Spleen (tissue), 11 donors: ENCODE measurements around the gene RCAN3. TPM values are rescaled to one million over a fixed set of nuclear protein-coding genes. Genes with fewer than 3 reads are reported as not detected.
A peak's percentile ranks its signal among the peaks of the same experiment; 100 is the strongest.

Experiments used
- DNase-seq: peaks from one replicate; pipeline ENCODE4 v3.0.0-alpha.2; 2020
- H3K27ac ChIP-seq, 8 donors: fragments of 200-600 bp; sonication (generic) in 7 of 8; 1 replicate in 4 of 8; 2 replicates in 4 of 8; pipeline versions ENCODE4 v1.5.0 to v1.8.0; 2016 to 2021; ENCODE audit warnings: inconsistent platforms in 4 of 8, mild to moderate bottlenecking in 4 of 8, moderate library complexity in 1 of 8
- H3K27me3 ChIP-seq, 7 donors: fragments of 200-600 bp; sonication (generic) in 6 of 7; replicated peaks in 1 of 7; 1 replicate in 4 of 7; 2 replicates in 3 of 7; pipeline versions ENCODE4 v1.5.0 to v1.8.0; 2016 to 2021; ENCODE audit warnings: inconsistent platforms in 3 of 7, mild to moderate bottlenecking in 1 of 7
- H3K36me3 ChIP-seq, 6 donors: fragments of 200-600 bp; sonication (generic) in 5 of 6; 1 replicate in 4 of 6; 2 replicates in 2 of 6; pipeline versions ENCODE4 v1.5.0 to v1.8.0; 2016 to 2021; ENCODE audit warnings: inconsistent platforms in 2 of 6
- H3K4me1 ChIP-seq, 6 donors: fragments of 200-600 bp; sonication (generic) in 5 of 6; 1 replicate in 3 of 6; 2 replicates in 3 of 6; pipeline versions ENCODE4 v1.5.0 to v1.8.0; 2016 to 2021; ENCODE audit warnings: inconsistent platforms in 3 of 6
- H3K4me3 ChIP-seq, 8 donors: fragments of 200-600 bp; sonication (generic) in 7 of 8; 1 replicate in 4 of 8; 2 replicates in 4 of 8; pipeline versions ENCODE4 v1.5.0 to v1.8.0; 2016 to 2021; ENCODE audit warnings: inconsistent platforms in 4 of 8, mild to moderate bottlenecking in 4 of 8, moderate library complexity in 2 of 8
- H3K9me3 ChIP-seq, 8 donors: fragments of 200-600 bp; sonication (generic) in 7 of 8; 1 replicate in 4 of 8; 2 replicates in 4 of 8; pipeline versions ENCODE4 v1.5.0 to v1.8.0; 2016 to 2021; ENCODE audit warnings: inconsistent platforms in 4 of 8
- CTCF ChIP-seq, 11 experiments: fragments of 200-600 bp in 7 of 11; fragments of 450-650 bp in 4 of 11; sonication (generic) in 4 of 11; IDR thresholded peaks in 8 of 11; conservative IDR thresholded peaks in 3 of 11; 1 replicate in 7 of 11; 2 replicates in 4 of 11; pipeline versions ENCODE4 v1.4.0 to v1.8.0; 2016 to 2021; ENCODE audit warnings: antibody characterized with exemption in 11 of 11, inconsistent platforms in 4 of 11, mild to moderate bottlenecking in 1 of 11
- POLR2A ChIP-seq, 3 donors: fragments of 450-650 bp; IDR thresholded peaks; one replicate each; pipeline ENCODE4 v1.5.1; 2017; ENCODE audit warnings: antibody characterized with exemption in 3 of 3, mild to moderate bottlenecking in 1 of 3
- POLR2AphosphoS5 ChIP-seq, 3 donors: sonication (generic); formaldehyde crosslinking; IDR thresholded peaks; one replicate each; pipeline ENCODE4 v1.5.1; 2017; ENCODE audit warnings: antibody characterized with exemption in 3 of 3
- WGBS, 5 donors: extraction: QIAGEN DNeasy Blood & Tissue Kit in 3 of 5; methylation state at CpG; one replicate each; pipeline versions ENCODE4 v1.1.5 to v1.1.7; 2013 to 2018; 5-methylcytosine and 5-hydroxymethylcytosine counted together
- intact Hi-C: fragments of 100-400 bp; cut with DNase I; formaldehyde crosslinking; loops from one replicate; pipeline ENCODE4 v1.15.0; 2023; ENCODE audit warnings: low total_unique reads
- polyA plus RNA-seq, 3 donors: library from polyadenylated mRNA; stranded (reverse); fragments of 200-250 nt; gene quantifications; one replicate each; pipeline ENCODE4 v1.2.1, GENCODE V29; 2013
- total RNA-seq, 7 donors: library from RNA; depleted of rRNA in 3 of 7; stranded (reverse); fragments of >200 nt in 3 of 7; fragmentation: NEBNext Ultra II Directional in 4 of 7; extraction: Animal tissue kit (Norgen Biotek cat#: 25700) in 4 of 7; gene quantifications; one replicate each; pipeline versions ENCODE4 v1.1.0 to v1.2.1, GENCODE V29; 2016 to 2021
- donor health status: healthy with polysubstance abuse.
- donor health status: DM: no; HTN: no; CAD: no; lungs with moderate emphysema.
- donor health status: DM: no; HTN: no; CAD: no.
- donor health status: Bipolar disorder and iron deficiency.
- donor health status: healthy.
- donor health status: DM: no; HTN: no; CAD: no.
- donor health status: DM: yes; HTN: yes; CAD: no.

RCAN3 gene
- total and polyA plus RNA-seq, 10 donors: 6.1 to 21.7 (median 16.5) TPM

- peak; percentile 81 for DNase-seq
- H3K4me1 ChIP-seq: peaks cover 0 to 30% (median 17%) of the 10 kb centered on the region in 6 donors
- TF ChIP-seq POLR2AphosphoS5 (IDR thresholded peaks at IDR 0.05) (peak in 1 of 3 donors; percentile 50), POLR2A (IDR thresholded peaks at IDR 0.05) (no peak)
- 15 to 25% (median 16%) methylated on average over 2 of the region's 2 CpGs for WGBS, 5 donors
- intact Hi-C loops: no loop called here
- no peaks in the 10 kb centered on the region for H3K36me3 ChIP-seq
- H3K27me3 ChIP-seq: no peaks in the 10 kb centered on the region
- peak overlapping the region in 6 of 8 donors; percentile 60 to 82 (median 73) for H3K27ac ChIP-seq
- H3K9me3 ChIP-seq: no peaks in the 10 kb centered on the region
- H3K4me3 ChIP-seq: no peak overlapping the region
These were observed 21.5 kb upstream of the RCAN3 start for GRCh38 chr1:24481101-24481500.

GRCh38 chr1:24481843-24482610, 20.6 kb upstream of the RCAN3 start:
- DNase-seq: no peak
- WGBS, 5 donors: 84 to 88% (median 87%) methylated on average over 16 of the region's 16 CpGs
- H3K36me3 ChIP-seq: no peaks in the 10 kb centered on the region
- TF ChIP-seq POLR2AphosphoS5 (IDR thresholded peaks at IDR 0.05): peak in 1 of 3 donors; percentile 29
- no peak for TF ChIP-seq CTCF (IDR thresholded peaks at IDR 0.05 in 8 of 11, conservative IDR thresholded peaks at IDR 0.05 in 3 of 11)
- TF ChIP-seq POLR2A (IDR thresholded peaks at IDR 0.05): no peak
- H3K27me3 ChIP-seq: no peaks in the 10 kb centered on the region
- H3K9me3 ChIP-seq: no peaks in the 10 kb centered on the region
- H3K4me3 ChIP-seq: no peak overlapping the region
- intact Hi-C loops: no loop called here
- peaks cover 0 to 36% (median 17%) of the 10 kb centered on the region in 6 donors for H3K4me1 ChIP-seq
- H3K27ac ChIP-seq: peak overlapping the region in 7 of 8 donors; percentile 47 to 82 (median 72)

GRCh38 chr1:24483441-24483840, 19.2 kb upstream of the RCAN3 start:
- Histone ChIP-seq H3K27me3 (no peaks in the 10 kb centered on the region), H3K4me3 (no peak overlapping the region), H3K9me3 (no peaks in the 10 kb centered on the region), H3K36me3 (no peaks in the 10 kb centered on the region), H3K27ac (peak overlapping the region in 4 of 8 donors; percentile 15 to 82 (median 47)), H3K4me1 (peaks cover 0 to 37% (median 17%) of the 10 kb centered on the region in 6 donors)
- 77 to 87% (median 85%) methylated on average over 5 of the region's 5 CpGs for WGBS, 5 donors
- no peak for DNase-seq
- intact Hi-C loops: no loop called here
- TF ChIP-seq CTCF (IDR thresholded peaks at IDR 0.05 in 8 of 11, conservative IDR thresholded peaks at IDR 0.05 in 3 of 11): no peak
- TF ChIP-seq POLR2A (IDR thresholded peaks at IDR 0.05): no peak
- TF ChIP-seq POLR2AphosphoS5 (IDR thresholded peaks at IDR 0.05): no peak

GRCh38 chr1:24484199-24484598, 18.4 kb upstream of the RCAN3 start:
- intact Hi-C loops: no loop called here
- Histone ChIP-seq H3K4me1 (peaks cover 0 to 37% (median 17%) of the 10 kb centered on the region in 6 donors), H3K36me3 (no peaks in the 10 kb centered on the region), H3K27me3 (no peaks in the 10 kb centered on the region), H3K27ac (peak overlapping the region in 3 of 8 donors; percentile 7 to 76 (median 19)), H3K9me3 (no peaks in the 10 kb centered on the region), H3K4me3 (no peak overlapping the region)
- no peak for TF ChIP-seq CTCF (IDR thresholded peaks at IDR 0.05 in 8 of 11, conservative IDR thresholded peaks at IDR 0.05 in 3 of 11)
- no peak for DNase-seq
- 61 to 72% (median 68%) methylated on average over 4 of the region's 4 CpGs for WGBS, 5 donors
